Fibroblast of skin of back (primary cell): ENCODE measurements around the gene VDAC2. TPM values are rescaled to one million over a fixed set of nuclear protein-coding genes. Genes with fewer than 3 reads are reported as not detected.
"Not testable (repeated sequence)": the region's sequence is repeated elsewhere in the genome, so short reads cannot be mapped to it uniquely, and the experiment has no call there.

Source experiments
- DNase-seq: peaks from one replicate; pipeline ENCODE4 v3.0.0-alpha.2; 2013
- polyA plus RNA-seq, 2 experiments: library from polyadenylated mRNA; unstranded; fragments of 120-200 nt; gene quantifications; one replicate each; pipeline ENCODE4 v1.2.1, GENCODE V29; 2013; ENCODE audit not compliant: insufficient read length in 2 of 2

The VDAC2 gene, protein sequence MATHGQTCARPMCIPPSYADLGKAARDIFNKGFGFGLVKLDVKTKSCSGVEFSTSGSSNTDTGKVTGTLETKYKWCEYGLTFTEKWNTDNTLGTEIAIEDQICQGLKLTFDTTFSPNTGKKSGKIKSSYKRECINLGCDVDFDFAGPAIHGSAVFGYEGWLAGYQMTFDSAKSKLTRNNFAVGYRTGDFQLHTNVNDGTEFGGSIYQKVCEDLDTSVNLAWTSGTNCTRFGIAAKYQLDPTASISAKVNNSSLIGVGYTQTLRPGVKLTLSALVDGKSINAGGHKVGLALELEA
- polyA plus RNA-seq (2013, experiment 1 of 2; ENCODE audit: insufficient read length): 282 TPM
- 265 TPM for polyA plus RNA-seq (2013, experiment 2 of 2; ENCODE audit: insufficient read length)

- DNase-seq: peak; percentile 87
These were observed at the start of gene VDAC2 for GRCh38 chr10:75210282-75211006. VDAC2 (plus strand) TSS chr10:75210796; CDS start chr10:75211159, 363 bp downstream.

DNA sequence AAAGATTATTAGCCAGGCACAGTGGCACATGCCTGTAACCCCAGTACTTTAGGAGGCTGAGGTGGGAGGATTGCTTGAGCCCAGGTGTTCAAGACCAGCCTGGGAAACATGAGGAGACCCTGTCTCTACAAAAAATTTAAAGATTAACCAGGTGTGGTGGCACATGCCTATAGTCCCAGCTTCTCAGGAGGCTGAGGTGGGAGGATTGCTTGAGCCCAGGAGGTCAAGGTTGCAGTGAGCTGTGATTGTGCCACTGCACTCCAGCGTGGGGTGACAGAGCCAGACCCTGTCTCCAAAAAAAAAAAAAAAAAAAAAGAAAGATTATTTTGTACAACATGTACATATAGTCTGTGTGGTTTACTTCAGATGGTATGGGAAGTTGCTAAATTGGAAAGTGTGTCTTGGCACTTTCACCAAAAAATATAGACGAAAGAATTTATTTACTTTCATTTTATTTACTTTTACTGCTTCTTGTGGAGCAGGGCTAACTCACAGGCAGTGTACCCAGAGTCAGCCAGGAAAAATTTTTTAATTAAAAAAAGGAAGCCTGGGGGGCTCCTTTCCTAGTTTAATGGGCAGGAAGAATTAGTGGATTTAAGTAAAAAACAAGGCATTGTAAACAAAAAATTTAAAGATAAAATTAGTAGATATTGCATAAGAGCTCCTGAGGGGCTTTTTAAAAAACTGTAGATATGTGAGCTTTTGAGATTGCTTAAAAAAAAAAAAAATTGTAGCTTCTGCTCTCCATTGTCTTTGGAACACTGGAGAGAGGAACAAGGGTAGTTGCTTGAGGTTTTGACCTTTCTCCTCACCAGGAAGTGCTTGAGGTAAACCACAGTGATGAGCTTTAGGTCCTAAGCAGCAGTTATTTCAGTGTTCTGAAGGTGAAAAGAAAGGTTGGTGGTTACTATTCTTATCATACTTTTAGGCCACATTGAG, 44.6 kb upstream of the VDAC2 start:
- no peak for DNase-seq

DNA sequence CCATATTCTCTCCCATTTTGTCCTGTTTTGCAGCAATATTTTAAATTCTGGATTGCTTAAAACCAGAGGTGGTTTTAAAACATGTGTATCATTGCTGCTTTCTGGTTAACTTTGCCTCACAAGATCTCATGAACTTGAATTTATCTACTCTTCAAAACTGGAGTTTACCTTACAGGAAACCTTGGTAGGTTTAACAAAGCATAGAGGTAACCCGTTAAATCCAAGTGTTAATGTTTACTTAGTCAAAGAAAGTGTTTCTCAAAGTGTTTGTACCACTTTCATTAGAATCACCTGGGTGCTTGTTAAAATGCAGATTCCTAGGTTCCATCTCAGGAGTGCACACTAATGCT, 44.0 kb upstream of the VDAC2 start:
- DNase-seq: no peak

GRCh38 chr10:75168275-75168674, 42.3 kb upstream of the VDAC2 start:
- no peak for DNase-seq

DNA sequence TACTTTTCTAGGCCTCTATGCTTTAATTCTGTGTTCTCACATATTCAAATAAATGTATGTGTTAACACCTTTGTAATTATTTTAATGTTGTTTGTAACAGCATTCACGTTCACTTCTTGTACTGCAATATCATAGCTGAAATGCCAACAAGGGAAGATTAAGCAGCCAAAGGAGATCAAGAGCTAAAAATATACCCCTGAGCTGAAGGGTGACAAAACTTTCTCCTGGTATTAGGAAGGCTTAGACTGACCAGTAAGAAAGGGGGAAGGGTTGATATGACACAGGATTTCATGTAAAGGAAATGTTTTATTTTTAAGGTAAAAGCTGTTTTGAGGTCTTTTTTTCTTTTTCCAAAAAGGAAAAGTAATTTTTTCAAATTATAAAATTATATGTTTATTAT, 40.4 kb upstream of the VDAC2 start:
- DNase-seq: no peak

DNA sequence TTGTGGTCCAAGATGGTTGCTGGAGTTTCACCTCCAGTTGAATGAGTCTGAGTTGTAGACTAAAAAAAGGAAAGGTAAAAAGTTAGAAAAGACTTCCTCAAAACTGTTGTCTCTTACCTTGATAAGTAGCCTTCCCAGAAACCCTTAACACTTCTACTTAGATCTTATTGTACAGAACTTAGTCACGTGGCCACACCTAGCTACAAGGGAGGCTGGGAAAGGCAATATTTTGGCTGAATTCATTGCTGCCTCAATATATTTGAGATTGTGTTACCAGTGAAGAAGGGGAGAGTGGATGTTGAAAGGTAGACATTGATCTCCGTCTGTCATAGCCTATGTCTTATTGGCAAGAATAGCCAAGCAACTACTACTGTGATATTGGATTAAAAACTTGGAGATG, 35.5 kb upstream of the VDAC2 start:
- no peak for DNase-seq

GRCh38 chr10:75176046-75176445, 34.5 kb upstream of the VDAC2 start:
- no peak for DNase-seq

DNA sequence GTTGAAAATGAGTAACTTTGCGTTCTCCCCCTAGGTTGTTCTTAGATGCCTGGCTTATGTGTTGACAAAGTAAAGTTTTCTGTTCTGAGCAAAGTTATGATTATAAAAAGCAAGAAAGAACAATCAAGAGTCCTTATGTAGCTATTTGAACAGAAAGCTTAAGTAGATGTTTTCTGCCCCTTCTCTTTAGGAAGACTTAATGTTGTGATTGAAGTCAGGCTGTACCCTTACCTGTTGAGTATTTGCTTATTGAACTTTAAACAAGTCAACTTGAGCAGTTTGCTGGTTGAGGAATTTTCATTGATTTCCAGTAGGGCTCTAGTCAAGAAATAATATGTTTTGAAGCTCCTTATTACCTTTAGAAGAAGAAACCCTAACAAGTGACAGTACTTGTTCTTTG, 33.9 kb upstream of the VDAC2 start:
- DNase-seq: no peak

GRCh38 chr10:75179657-75180177, 30.9 kb upstream of the VDAC2 start:
- DNase-seq: no peak

GRCh38 chr10:75180592-75180991, 30.0 kb upstream of the VDAC2 start:
- no peak for DNase-seq

DNA sequence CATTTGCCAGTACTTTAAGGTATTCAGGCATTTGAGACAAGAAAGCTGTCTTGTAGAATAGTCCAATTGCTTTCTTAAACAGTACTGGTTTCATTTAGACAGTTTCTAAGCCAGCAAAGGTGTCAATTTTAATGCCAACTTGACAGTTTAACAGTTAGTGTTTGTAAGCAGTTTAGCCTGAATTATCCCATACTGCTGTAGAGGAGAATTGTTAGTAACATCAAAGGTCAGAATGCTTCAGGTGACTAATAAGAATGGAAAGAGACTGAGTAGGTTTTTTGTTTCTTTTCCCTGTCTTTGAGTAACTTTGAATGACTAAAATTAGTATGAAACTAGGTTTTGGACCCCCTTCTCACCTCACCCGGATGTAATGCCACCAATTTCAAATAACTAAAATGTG, 29.5 kb upstream of the VDAC2 start:
- no peak for DNase-seq

GRCh38 chr10:75186310-75186709, 24.3 kb upstream of the VDAC2 start:
- no peak for DNase-seq

DNA sequence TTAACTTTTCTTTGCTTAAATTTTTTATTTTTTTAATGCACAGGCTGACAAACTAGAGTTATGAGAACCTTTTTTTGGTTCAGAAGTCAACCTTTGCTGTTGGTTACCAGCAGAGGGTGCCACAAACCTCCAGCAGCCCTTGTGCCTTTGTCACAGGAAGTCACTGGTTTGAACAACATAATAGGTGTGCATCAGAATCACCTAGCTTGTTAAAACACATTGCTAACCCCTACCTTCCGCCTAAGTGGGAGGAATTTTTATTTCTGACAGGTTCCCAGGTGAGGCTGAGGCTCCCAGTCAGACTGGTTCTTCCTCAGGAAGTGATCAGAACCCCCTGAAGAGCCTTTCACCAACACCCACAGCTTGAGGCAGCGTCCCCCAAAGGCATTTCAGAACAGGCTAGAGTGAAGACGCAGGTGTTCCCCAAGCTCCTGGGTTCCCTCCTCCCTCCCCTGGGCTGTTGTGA, 22.6 kb upstream of the VDAC2 start:
- DNase-seq: peak; percentile 66

GRCh38 chr10:75188522-75188921, 22.1 kb upstream of the VDAC2 start:
- DNase-seq: not testable (repeated sequence)

- DNase-seq: no peak
These were observed 21.1 kb upstream of the VDAC2 start for GRCh38 chr10:75189266-75190096.

GRCh38 chr10:75191821-75192568, 18.6 kb upstream of the VDAC2 start:
- DNase-seq: peak; percentile 92

DNA sequence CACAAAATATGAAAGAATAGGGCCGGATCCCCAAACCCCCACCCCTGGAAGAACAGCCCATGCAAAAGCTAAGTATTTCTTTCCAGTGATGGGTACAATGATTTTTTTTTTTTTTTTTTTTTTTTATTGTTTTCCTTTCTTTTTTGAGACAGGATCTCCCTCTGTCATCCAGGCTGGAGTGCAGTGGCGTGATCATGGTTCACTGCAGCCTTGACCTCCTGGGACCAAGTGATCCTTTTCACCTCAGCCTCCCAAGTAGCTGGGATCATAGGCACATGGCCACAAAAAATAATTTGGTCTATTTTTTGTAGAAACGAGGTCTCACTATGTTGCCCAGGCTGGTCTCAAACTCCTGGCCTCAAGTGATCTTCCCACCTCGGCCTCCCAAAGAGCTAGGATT, 16.0 kb upstream of the VDAC2 start:
- not testable (repeated sequence) for DNase-seq

- DNase-seq: peak; percentile 36
These were observed 15.4 kb upstream of the VDAC2 start for GRCh38 chr10:75195035-75195763.

DNA sequence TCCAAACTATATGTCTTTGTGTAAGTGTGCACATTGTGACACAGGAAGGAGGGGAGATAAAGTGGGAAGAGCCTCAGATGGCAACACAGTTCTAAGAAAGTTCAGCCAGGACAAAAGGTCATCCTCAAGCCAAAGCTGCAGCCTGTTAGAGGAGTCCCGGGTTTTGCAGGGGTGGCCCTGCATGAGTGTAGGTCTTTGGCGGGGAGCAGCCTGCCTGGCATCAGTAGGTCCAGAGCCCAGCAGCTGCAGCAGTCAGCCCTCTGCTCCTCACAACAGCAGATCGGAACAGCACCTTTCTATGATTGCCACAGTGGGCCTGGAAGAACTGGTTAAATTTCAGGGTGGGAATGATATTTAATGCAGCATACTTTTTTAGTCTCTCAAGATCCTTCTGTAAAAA, 13.5 kb upstream of the VDAC2 start:
- DNase-seq: no peak

GRCh38 chr10:75197906-75198305, 12.7 kb upstream of the VDAC2 start:
- no peak for DNase-seq
